GM12872 (cell line): ENCODE measurements around the gene STRN4.

ENCODE experiments used
- CTCF ChIP-seq: IDR thresholded peaks from 3 replicates; pipeline ENCODE4 v1.5.1; 2011; ENCODE audit warnings: low read depth, mild to moderate bottlenecking, low read length, moderate library complexity; ENCODE audit not compliant: insufficient read depth

STRN4 gene

GRCh38 chr19:46746281-46747057, at the start of gene STRN4:
STRN4 (minus strand) TSS chr19:46746450; CDS start chr19:46746430, 20 bp downstream.
- TF ChIP-seq CTCF: no peak

- no peak for TF ChIP-seq CTCF
Measured at GRCh38 chr19:46791944-46792343, 45.7 kb upstream of the STRN4 start.

GRCh38 chr19:46789371-46789770, 43.1 kb upstream of the STRN4 start:
- no peak for TF ChIP-seq CTCF

DNA sequence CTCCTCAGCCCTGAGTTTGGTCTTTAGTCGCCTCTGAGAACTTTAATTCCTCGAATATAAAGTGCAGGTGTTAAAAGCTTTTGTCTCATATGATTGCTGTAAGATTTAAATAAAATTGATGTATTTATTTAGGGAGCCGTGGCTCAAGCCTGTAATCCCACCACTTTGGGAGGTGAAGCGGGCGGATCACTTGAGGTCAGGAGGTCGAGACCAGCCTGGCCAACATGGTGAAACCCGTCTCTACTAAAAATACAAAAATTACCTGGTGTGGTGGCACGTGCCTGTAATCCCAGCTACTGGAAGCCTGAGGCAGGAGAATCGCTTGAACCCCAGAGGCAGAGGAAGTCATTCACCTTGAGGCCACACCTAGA, 42.7 kb upstream of the STRN4 start:
- TF ChIP-seq CTCF: no peak

DNA sequence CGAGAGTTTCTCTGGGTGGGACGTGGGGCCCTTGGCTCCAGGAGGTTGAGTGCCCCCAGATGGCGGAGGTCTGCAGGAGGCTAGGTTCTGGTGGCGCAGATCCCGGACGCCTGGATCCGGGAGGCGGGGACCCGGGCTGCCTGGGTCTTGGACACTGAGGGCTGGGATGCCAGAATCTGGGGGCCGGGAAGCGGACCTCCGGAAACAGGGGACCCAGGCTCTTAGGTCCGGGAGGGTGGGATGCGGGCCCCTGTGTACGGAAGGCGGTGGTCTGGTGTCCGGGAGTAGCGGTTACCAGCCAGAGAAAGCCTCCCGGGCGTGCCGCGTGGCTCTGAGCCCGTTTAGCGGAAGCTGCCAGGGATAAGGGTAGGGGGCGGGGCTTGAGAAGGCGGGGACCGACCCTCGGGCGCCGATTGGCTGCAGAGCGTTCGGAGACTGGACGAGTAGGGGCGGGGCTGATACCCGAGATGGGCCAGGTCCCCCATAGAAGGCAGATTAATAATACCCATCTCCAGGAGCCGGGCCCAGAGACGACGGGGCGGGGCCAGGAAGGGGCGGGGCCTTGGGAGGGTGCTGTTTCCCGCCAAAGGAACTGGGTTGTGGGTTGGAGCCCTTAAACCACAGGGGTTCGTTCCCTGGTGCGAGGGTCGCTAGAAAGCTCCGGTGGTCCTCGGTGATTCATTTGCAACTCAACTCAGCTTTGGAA, 42.2 kb upstream of the STRN4 start, which contains the start of gene SLC1A5:
Gene SLC1A5 (minus strand): TSS at position 333 of the 706 bp plus-strand sequence. CDS start 629 bp downstream, outside the sequence.
- no peak for TF ChIP-seq CTCF

- no peak for TF ChIP-seq CTCF
Measured at GRCh38 chr19:46787331-46788261, 41.3 kb upstream of the STRN4 start.

- TF ChIP-seq CTCF: no peak
Measured at GRCh38 chr19:46787040-46787330, 40.7 kb upstream of the STRN4 start.
